ENCODE data around the gene AKR1C2.
"Not testable (repeated sequence)": the region's sequence is repeated elsewhere in the genome, so short reads cannot be mapped to it uniquely, and the experiment has no call there.

AKR1C2 gene

DNA sequence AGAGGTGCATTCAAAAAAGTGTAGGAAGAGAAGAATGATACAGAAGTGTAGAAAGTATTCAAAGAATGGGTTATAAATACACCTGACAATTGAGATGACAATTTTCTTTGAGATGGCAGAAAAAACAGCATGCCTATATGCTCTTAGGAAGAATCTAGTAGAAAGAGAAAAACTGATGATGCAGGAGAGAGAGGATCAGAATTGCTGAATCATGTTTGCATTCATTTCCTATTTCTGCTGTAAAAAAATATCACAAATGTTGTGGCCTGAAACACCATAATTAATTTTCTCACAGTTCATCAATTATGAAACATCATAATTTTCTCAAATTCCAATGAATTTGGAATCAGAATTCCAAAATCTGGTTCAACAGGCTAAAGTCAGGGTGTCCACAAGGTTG lies 50.3 kb downstream of the AKR1C2 start:
- no peak for DNase-seq

DNA sequence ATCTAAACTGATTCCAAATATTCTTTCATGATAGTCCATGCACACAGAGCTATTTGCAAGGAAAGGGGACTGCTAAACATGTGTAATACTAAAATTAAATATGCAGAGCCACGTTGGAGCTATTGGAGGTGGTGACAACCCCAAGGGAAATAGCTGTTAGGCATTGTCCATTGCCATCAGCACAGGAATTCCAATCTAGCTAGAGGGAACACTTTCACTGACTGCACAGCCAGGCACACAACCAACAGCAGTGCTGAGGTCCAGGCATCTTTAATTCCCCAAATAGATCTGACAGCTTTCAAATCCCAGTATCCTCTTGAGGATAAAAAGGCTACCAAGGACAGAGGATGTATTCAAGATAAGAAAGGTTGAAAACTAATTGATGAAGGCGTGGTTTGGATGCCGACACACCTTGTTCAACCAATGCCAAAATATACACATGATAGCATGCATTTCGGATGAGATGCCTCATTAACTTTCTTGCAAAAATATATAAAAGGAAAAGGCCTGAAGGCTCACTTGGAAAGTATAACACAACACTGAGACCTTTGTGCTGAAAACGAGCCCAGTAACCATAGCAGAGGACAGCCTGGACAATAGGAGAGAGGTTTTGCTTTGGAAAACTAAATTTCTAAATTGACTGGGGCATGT lies 52.0 kb downstream of the AKR1C2 start:
- not testable (repeated sequence) for DNase-seq

- DNase-seq: no peak
These were observed 55.7 kb downstream of the AKR1C2 start for GRCh38 chr10:4947635-4948596.

- no peak for DNase-seq
These were observed 56.5 kb downstream of the AKR1C2 start for GRCh38 chr10:4947039-4947634.

GRCh38 chr10:4945766-4946717 lies 57.6 kb downstream of the AKR1C2 start:
- DNase-seq: no peak

DNA sequence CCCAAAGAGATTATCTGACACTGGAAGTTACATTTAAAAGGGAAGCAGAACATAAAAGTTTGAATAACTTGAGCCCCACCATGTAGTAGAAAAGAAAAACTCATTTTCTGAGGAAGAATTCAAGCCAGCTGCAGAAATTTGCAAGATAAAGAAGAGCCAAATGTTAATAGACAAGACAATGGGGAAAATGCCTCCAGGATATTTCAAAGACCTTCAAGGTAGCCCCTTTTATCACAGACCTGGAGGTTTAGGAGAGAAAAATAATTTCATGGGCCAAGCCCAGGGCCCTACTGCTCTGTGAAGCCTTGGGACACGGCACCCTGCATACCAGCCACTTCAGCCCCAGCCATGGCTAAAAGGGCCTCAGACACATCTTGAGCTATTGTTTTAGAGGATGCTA lies 58.8 kb downstream of the AKR1C2 start:
- no peak for DNase-seq

- no peak for DNase-seq
These were observed 59.8 kb downstream of the AKR1C2 start for GRCh38 chr10:4943821-4944220.

GRCh38 chr10:4943416-4943815 lies 60.2 kb downstream of the AKR1C2 start:
- not testable (repeated sequence) for DNase-seq

- DNase-seq: not testable (repeated sequence)
These were observed 60.7 kb downstream of the AKR1C2 start for GRCh38 chr10:4942931-4943330.

GRCh38 chr10:4941540-4942330 lies 61.9 kb downstream of the AKR1C2 start:
- no peak for DNase-seq

DNA sequence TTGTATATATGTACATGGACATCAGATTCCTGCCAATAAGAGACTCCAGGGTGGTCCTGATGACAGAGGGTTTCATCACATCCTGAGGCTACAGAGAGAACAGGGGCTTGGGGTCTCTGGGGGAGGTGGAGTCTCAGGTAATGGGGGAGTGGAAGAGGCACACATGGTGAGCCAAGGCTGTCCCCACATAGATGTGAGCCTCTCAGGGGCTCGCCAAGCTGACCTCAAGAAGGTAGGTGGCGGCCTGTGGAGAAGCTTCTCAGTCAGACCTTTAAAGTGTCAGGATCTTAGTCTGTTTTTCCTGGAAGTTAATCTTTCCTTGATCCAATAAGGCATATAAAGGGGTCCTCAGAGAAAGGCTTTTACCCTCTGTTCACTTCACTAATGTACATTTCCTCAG lies 62.7 kb downstream of the AKR1C2 start:
- DNase-seq: not testable (repeated sequence)

GRCh38 chr10:4940073-4940428 lies 63.6 kb downstream of the AKR1C2 start:
- DNase-seq: not testable (repeated sequence)

DNA sequence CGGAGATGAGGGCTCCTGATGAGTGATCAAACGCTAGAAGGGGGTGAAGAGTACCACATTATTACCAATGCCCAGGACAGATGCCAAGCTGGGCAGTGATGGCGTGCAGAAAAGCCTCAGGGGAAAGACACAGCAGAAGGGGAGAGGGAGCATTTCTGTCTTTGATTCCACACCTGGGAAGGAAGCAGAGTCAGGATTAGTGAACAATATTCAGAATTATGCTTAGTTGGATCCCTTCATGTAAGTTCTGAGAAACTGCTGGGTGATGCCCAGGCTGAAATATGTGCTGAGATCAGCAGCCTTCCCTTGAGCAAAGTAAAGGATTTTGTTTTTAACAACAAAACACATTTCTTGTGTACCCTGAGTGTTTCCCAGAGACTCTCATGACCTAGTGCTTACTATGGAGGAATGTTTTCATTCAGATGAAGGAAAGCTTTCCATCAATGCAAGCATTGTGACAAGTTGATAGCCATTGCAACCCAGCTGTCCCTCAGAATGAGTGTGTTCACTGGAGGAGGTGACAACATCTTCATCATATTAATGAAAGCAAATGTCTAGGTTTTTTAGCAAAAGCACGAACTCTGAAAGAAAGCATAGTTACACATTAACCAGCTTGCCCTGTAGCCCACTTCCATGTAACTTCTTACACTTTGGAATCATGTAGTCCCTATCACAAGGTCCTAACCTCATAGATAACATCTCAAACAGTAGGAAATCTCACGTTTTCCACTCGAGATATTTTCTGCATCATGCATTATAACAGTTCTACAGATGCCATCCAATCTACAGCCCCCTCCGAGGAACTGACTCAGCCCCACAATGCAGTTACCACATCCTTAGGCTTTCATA lies 64.2 kb downstream of the AKR1C2 start:
- no peak for DNase-seq

All from stimulated activated naive CD4-positive, alpha-beta T cell (primary cell).